SJCRH30 (cell line): Measurements from ENCODE around the gene NPC2. TPM values are rescaled to one million over a fixed set of nuclear protein-coding genes. Genes with fewer than 3 reads are reported as not detected.

ENCODE experiments used
- DNase-seq, 2 experiments: peaks; one replicate each; pipeline ENCODE4 v3.0.0-alpha.2; 2015 to 2020
- H3K27ac ChIP-seq: fragments of 250-450 bp; sonication (Bioruptor Pico); 2 replicates; pipeline ENCODE4 v1.5.1; 2020; ENCODE audit warnings: mild to moderate bottlenecking, moderate library complexity
- H3K27me3 ChIP-seq: fragments of 250-450 bp; sonication (Bioruptor Pico); 2 replicates; pipeline ENCODE4 v1.5.1; 2020; ENCODE audit warnings: mild to moderate bottlenecking, moderate library complexity
- H3K36me3 ChIP-seq: fragments of 250-450 bp; sonication (Bioruptor Pico); 2 replicates; pipeline ENCODE4 v1.5.1; 2020; ENCODE audit warnings: mild to moderate bottlenecking, moderate library complexity
- H3K4me1 ChIP-seq: fragments of 250-450 bp; sonication (Bioruptor Pico); 2 replicates; pipeline ENCODE4 v1.5.1; 2020; ENCODE audit warnings: mild to moderate bottlenecking, moderate library complexity
- H3K4me3 ChIP-seq: fragments of 250-450 bp; sonication (Bioruptor Pico); 2 replicates; pipeline ENCODE4 v1.5.1; 2020; ENCODE audit warnings: mild to moderate bottlenecking, moderate library complexity
- H3K9me3 ChIP-seq: fragments of 250-450 bp; sonication (Bioruptor Pico); replicated peaks from 2 replicates; pipeline ENCODE4 v1.5.1; 2020; ENCODE audit warnings: mild to moderate bottlenecking, moderate library complexity
- total RNA-seq: library from RNA; depleted of rRNA; stranded (reverse); fragments of >200 nt; shearing (Covaris generic); gene quantifications from 2 replicates; pipeline ENCODE4 v1.2.3, GENCODE V29; 2014; rRNA removed

NPC2 gene
- total RNA-seq, 1 experiment from 2014 or later, result 99.2 TPM

- Histone ChIP-seq H3K27me3 (peaks cover 7% of the 10 kb centered on the region; the same call in 1 of the 2 replicates), H3K4me3 (no peak overlapping the region), H3K9me3 (no peaks in the 10 kb centered on the region), H3K4me1 (no peaks in the 10 kb centered on the region), H3K27ac (no peak overlapping the region), H3K36me3 (no peaks in the 10 kb centered on the region)
- DNase-seq, result peak in 1 of 2 experiments; percentile 5
Observed at GRCh38 chr14:74444866-74445265, 48.2 kb downstream of the NPC2 start.

- no peak overlapping the region for H3K4me3 ChIP-seq
- no peaks in the 10 kb centered on the region for H3K36me3 ChIP-seq
- H3K9me3 ChIP-seq, result no peaks in the 10 kb centered on the region
- DNase-seq, result no peak
- no peaks in the 10 kb centered on the region for H3K4me1 ChIP-seq
- H3K27ac ChIP-seq, result no peak overlapping the region
- H3K27me3 ChIP-seq, result peaks cover 7% of the 10 kb centered on the region; the same call in 1 of the 2 replicates
Observed at GRCh38 chr14:74442757-74443156, 50.3 kb downstream of the NPC2 start.

GRCh38 chr14:74441113-74441512 is 52.0 kb downstream of the NPC2 start:
- no peaks in the 10 kb centered on the region for H3K36me3 ChIP-seq
- no peaks in the 10 kb centered on the region for H3K4me1 ChIP-seq
- H3K4me3 ChIP-seq, result no peak overlapping the region
- H3K27me3 ChIP-seq, result peaks cover 11% of the 10 kb centered on the region; the same call in 1 of the 2 replicates
- no peak overlapping the region for H3K27ac ChIP-seq
- H3K9me3 ChIP-seq, result no peaks in the 10 kb centered on the region
- DNase-seq, result no peak

- Histone ChIP-seq H3K36me3 (no peaks in the 10 kb centered on the region), H3K27me3 (peaks cover 11% of the 10 kb centered on the region; the same call in 1 of the 2 replicates), H3K4me1 (no peaks in the 10 kb centered on the region), H3K4me3 (no peak overlapping the region), H3K27ac (no peak overlapping the region), H3K9me3 (no peaks in the 10 kb centered on the region)
- no peak for DNase-seq
Observed at GRCh38 chr14:74438351-74438915, 54.7 kb downstream of the NPC2 start.

GRCh38 chr14:74437496-74438053 is 55.5 kb downstream of the NPC2 start:
- H3K27me3 ChIP-seq, result peaks cover 4% of the 10 kb centered on the region; the same call in 1 of the 2 replicates
- DNase-seq, result peak in 1 of 2 experiments; percentile 11
- H3K27ac ChIP-seq, result no peak overlapping the region
- H3K9me3 ChIP-seq, result no peaks in the 10 kb centered on the region
- H3K36me3 ChIP-seq, result no peaks in the 10 kb centered on the region
- H3K4me3 ChIP-seq, result no peak overlapping the region
- H3K4me1 ChIP-seq, result no peaks in the 10 kb centered on the region

- Histone ChIP-seq H3K4me1 (no peaks in the 10 kb centered on the region), H3K27me3 (peaks cover 9% of the 10 kb centered on the region; the same call in 1 of the 2 replicates), H3K9me3 (no peaks in the 10 kb centered on the region), H3K36me3 (no peaks in the 10 kb centered on the region), H3K4me3 (no peak overlapping the region), H3K27ac (no peak overlapping the region)
- DNase-seq, result no peak
Observed at GRCh38 chr14:74434294-74434693, 58.8 kb downstream of the NPC2 start.

GRCh38 chr14:74429991-74430390 is 63.1 kb downstream of the NPC2 start:
- Histone ChIP-seq H3K4me3 (no peak overlapping the region), H3K27ac (no peak overlapping the region), H3K9me3 (no peaks in the 10 kb centered on the region), H3K27me3 (peaks cover 6% of the 10 kb centered on the region; the same call in 1 of the 2 replicates), H3K36me3 (no peaks in the 10 kb centered on the region), H3K4me1 (no peaks in the 10 kb centered on the region)
- DNase-seq, result no peak

Other genes starting within 250 kb of the NPC2 start
- gene ABCD4, start 190.4 kb downstream of the NPC2 start, total RNA-seq, result 26.3 and 30.6 TPM in 2 replicates
- gene VRTN, start 144.8 kb downstream of the NPC2 start, total RNA-seq, result not detected in 2 replicates
- gene SYNDIG1L, start 67.1 kb downstream of the NPC2 start, total RNA-seq, result not detected in 2 replicates
- 31.7 and 33.9 TPM in 2 replicates for gene ISCA2, start 460 bp upstream of the NPC2 start, total RNA-seq
- 0.61 and 0.84 TPM in 2 replicates for gene LTBP2, start 118.9 kb upstream of the NPC2 start, total RNA-seq
- gene AREL1, start 219.8 kb upstream of the NPC2 start, total RNA-seq, result 34.3 TPM in 2 replicates
- gene FCF1, start 219.8 kb upstream of the NPC2 start, total RNA-seq, result 38.3 and 42.2 TPM in 2 replicates